ENCODE results near the gene CMPK1.

DNA sequence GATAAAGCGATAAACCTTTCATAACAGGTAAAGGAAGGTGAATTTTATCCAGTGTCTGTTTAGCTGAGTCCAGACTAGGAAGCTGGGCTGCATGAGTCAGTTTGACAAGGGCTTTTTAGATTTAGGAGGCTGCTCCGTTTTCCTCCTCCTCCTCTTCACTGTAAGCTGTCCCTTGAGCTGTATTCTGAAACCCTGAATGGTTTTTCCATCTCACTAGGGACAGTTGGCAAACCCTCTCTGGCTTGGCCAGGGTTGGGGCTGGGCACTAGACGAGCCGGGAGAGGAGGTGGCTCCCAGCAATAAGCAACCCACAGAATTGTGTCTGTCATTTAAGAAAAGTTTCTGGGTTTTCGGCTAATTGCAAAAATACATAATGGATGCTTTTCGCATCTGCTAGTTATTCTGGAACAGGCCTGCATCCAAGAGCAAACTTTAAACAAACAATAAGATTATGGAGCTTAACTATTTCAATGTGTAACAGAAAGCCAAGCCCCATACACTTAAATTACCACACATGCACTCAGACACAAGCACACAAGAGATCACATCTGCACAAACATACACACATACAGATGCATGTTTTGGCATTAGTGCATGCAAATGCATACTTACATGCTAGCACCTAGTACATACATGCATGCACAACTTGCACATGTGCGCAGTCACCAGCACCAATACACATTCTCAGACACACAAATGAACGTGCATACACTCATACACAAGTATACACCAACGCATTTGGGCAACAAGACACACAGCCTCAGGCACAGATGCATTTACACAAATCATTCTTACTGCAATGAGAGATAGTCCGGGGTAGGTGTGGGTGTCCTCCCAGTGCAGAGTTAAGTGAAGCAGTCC is 54.7 kb downstream of the CMPK1 start:
- TF ChIP-seq, protein P1, sequence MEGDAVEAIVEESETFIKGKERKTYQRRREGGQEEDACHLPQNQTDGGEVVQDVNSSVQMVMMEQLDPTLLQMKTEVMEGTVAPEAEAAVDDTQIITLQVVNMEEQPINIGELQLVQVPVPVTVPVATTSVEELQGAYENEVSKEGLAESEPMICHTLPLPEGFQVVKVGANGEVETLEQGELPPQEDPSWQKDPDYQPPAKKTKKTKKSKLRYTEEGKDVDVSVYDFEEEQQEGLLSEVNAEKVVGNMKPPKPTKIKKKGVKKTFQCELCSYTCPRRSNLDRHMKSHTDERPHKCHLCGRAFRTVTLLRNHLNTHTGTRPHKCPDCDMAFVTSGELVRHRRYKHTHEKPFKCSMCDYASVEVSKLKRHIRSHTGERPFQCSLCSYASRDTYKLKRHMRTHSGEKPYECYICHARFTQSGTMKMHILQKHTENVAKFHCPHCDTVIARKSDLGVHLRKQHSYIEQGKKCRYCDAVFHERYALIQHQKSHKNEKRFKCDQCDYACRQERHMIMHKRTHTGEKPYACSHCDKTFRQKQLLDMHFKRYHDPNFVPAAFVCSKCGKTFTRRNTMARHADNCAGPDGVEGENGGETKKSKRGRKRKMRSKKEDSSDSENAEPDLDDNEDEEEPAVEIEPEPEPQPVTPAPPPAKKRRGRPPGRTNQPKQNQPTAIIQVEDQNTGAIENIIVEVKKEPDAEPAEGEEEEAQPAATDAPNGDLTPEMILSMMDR (IDR thresholded peaks at IDR 0.05), result no peak
- TF ChIP-seq POLR2AphosphoS5 (IDR thresholded peaks at IDR 0.05), result no peak
